HAP-1 (cell line): ENCODE measurements around the gene TBXAS1.
"Not testable (repeated sequence)": the region's sequence is repeated elsewhere in the genome, so short reads cannot be mapped to it uniquely, and the experiment has no call there.

Source experiments
- DNase-seq, 2 experiments: peaks; one replicate each; pipeline ENCODE4 v3.0.0-alpha.2; 2016 to 2020; ENCODE audit warnings: low spot score in 2 of 2
- H3K27me3 ChIP-seq: fragments of 250-450 bp; sonication (Bioruptor Pico); 2 replicates; pipeline ENCODE4 v1.5.1; 2020; ENCODE audit warnings: low read depth, mild to moderate bottlenecking, moderate library complexity
- H3K36me3 ChIP-seq: fragments of 250-450 bp; sonication (Bioruptor Pico); replicated peaks from 2 replicates; pipeline ENCODE4 v1.5.1; 2020; ENCODE audit warnings: mild to moderate bottlenecking
- H3K4me1 ChIP-seq: fragments of 250-450 bp; sonication (Bioruptor Pico); 2 replicates; pipeline ENCODE4 v1.5.1; 2020; ENCODE audit warnings: mild to moderate bottlenecking
- H3K4me3 ChIP-seq: fragments of 250-450 bp; sonication (Bioruptor Pico); 2 replicates; pipeline ENCODE4 v1.5.1; 2020; ENCODE audit warnings: mild to moderate bottlenecking, moderate library complexity
- H3K9me3 ChIP-seq: fragments of 250-450 bp; sonication (Bioruptor Pico); 2 replicates; pipeline ENCODE4 v1.5.1; 2020; ENCODE audit warnings: mild to moderate bottlenecking, moderate library complexity
- in situ Hi-C: fragments of 300-500 bp; cut with MboI; formaldehyde crosslinking; loops from 3 replicates; pipeline ENCODE4 v1.14.3; 2020; ENCODE audit warnings: low sequenced_read_pairs, inconsistent platforms, mixed read lengths

Gene TBXAS1

GRCh38 chr7:139896831-139897230 is 67.8 kb downstream of the TBXAS1 start:
- H3K9me3 ChIP-seq, result no peaks in the 10 kb centered on the region
- in situ Hi-C loops, result no loop called here
- no peak for DNase-seq
- H3K4me1 ChIP-seq, result no peaks in the 10 kb centered on the region
- peaks cover 2% of the 10 kb centered on the region; the same call in 1 of the 2 replicates for H3K27me3 ChIP-seq
- no peaks in the 10 kb centered on the region for H3K36me3 ChIP-seq
- H3K4me3 ChIP-seq, result no peak overlapping the region

GRCh38 chr7:139897422-139898090 is 68.5 kb downstream of the TBXAS1 start:
- in situ Hi-C loops, result no loop called here
- Histone ChIP-seq H3K4me3 (no peak overlapping the region), H3K36me3 (no peaks in the 10 kb centered on the region), H3K27me3 (peaks cover 2% of the 10 kb centered on the region; the same call in 1 of the 2 replicates), H3K9me3 (no peaks in the 10 kb centered on the region), H3K4me1 (no peaks in the 10 kb centered on the region)
- no peak for DNase-seq

GRCh38 chr7:139898483-139898882 is 69.4 kb downstream of the TBXAS1 start:
- Histone ChIP-seq H3K9me3 (peaks cover 3% of the 10 kb centered on the region; the same call in 1 of the 2 replicates), H3K4me3 (no peak overlapping the region), H3K4me1 (no peaks in the 10 kb centered on the region), H3K36me3 (no peaks in the 10 kb centered on the region), H3K27me3 (peaks cover 2% of the 10 kb centered on the region; the same call in 1 of the 2 replicates)
- no peak for DNase-seq
- in situ Hi-C loops, result no loop called here

- DNase-seq, result no peak
- in situ Hi-C loops, result no loop called here
- Histone ChIP-seq H3K27me3 (no peaks in the 10 kb centered on the region; the same call in 1 of the 2 replicates), H3K9me3 (peaks cover 3% of the 10 kb centered on the region; the same call in 1 of the 2 replicates), H3K4me3 (no peak overlapping the region), H3K4me1 (no peaks in the 10 kb centered on the region), H3K36me3 (no peaks in the 10 kb centered on the region)
Observed at GRCh38 chr7:139899328-139899955, 70.4 kb downstream of the TBXAS1 start.

GRCh38 chr7:139900326-139900725 is 71.3 kb downstream of the TBXAS1 start:
- Histone ChIP-seq H3K27me3 (no peaks in the 10 kb centered on the region; the same call in 1 of the 2 replicates), H3K4me1 (no peaks in the 10 kb centered on the region), H3K36me3 (no peaks in the 10 kb centered on the region), H3K9me3 (peaks cover 3% of the 10 kb centered on the region; the same call in 1 of the 2 replicates), H3K4me3 (no peak overlapping the region)
- no peak for DNase-seq
- in situ Hi-C loops, result no loop called here

- H3K4me1 ChIP-seq, result no peaks in the 10 kb centered on the region
- H3K27me3 ChIP-seq, result no peaks in the 10 kb centered on the region
- no peaks in the 10 kb centered on the region for H3K36me3 ChIP-seq
- H3K9me3 ChIP-seq, result peaks cover 3% of the 10 kb centered on the region; the same call in 1 of the 2 replicates
- no peak overlapping the region for H3K4me3 ChIP-seq
- no peak for DNase-seq
- in situ Hi-C loops, result no loop called here
Observed at GRCh38 chr7:139901056-139901795, 72.2 kb downstream of the TBXAS1 start.

- Histone ChIP-seq H3K27me3 (no peaks in the 10 kb centered on the region), H3K4me3 (no peak overlapping the region), H3K4me1 (no peaks in the 10 kb centered on the region), H3K36me3 (no peaks in the 10 kb centered on the region), H3K9me3 (peaks cover 3% of the 10 kb centered on the region; the same call in 1 of the 2 replicates)
- in situ Hi-C loops, result no loop called here
- DNase-seq, result no peak
Observed at GRCh38 chr7:139901901-139902300, 72.8 kb downstream of the TBXAS1 start.

GRCh38 chr7:139902436-139903102 is 73.5 kb downstream of the TBXAS1 start:
- no peak overlapping the region for H3K4me3 ChIP-seq
- H3K4me1 ChIP-seq, result no peaks in the 10 kb centered on the region
- in situ Hi-C loops, result no loop called here
- DNase-seq, result no peak
- H3K9me3 ChIP-seq, result peaks cover 3% of the 10 kb centered on the region; the same call in 1 of the 2 replicates
- H3K27me3 ChIP-seq, result no peaks in the 10 kb centered on the region; the same call in 1 of the 2 replicates
- no peaks in the 10 kb centered on the region for H3K36me3 ChIP-seq

GRCh38 chr7:139903103-139903477 is 74.0 kb downstream of the TBXAS1 start:
- H3K27me3 ChIP-seq, in situ Hi-C loops, H3K36me3 ChIP-seq, DNase-seq, H3K9me3 ChIP-seq, H3K4me3 ChIP-seq, H3K4me1 ChIP-seq: not testable (repeated sequence)

- no peak overlapping the region for H3K4me3 ChIP-seq
- in situ Hi-C loops, result no loop called here
- peaks cover 30% of the 10 kb centered on the region for H3K27me3 ChIP-seq
- H3K36me3 ChIP-seq, result no peaks in the 10 kb centered on the region
- H3K4me1 ChIP-seq, result no peaks in the 10 kb centered on the region
- DNase-seq, result no peak
- peaks cover 3% of the 10 kb centered on the region; the same call in 1 of the 2 replicates for H3K9me3 ChIP-seq
Observed at GRCh38 chr7:139906879-139907278, 77.8 kb downstream of the TBXAS1 start.

GRCh38 chr7:139908792-139909191 is 79.7 kb downstream of the TBXAS1 start:
- no peaks in the 10 kb centered on the region for H3K36me3 ChIP-seq
- in situ Hi-C loops, result no loop called here
- H3K4me1 ChIP-seq, result no peaks in the 10 kb centered on the region
- H3K27me3 ChIP-seq, result peaks cover 30% of the 10 kb centered on the region
- H3K4me3 ChIP-seq, result no peak overlapping the region
- no peak for DNase-seq
- H3K9me3 ChIP-seq, result no peaks in the 10 kb centered on the region

- in situ Hi-C loops, result no loop called here
- Histone ChIP-seq H3K27me3 (peaks cover 30% of the 10 kb centered on the region), H3K36me3 (no peaks in the 10 kb centered on the region), H3K4me1 (peaks cover 2% of the 10 kb centered on the region), H3K4me3 (no peak overlapping the region), H3K9me3 (no peaks in the 10 kb centered on the region)
- no peak for DNase-seq
Observed at GRCh38 chr7:139909379-139910050, 80.5 kb downstream of the TBXAS1 start.
